Natural killer cell (primary cell): ENCODE data around the gene KNCN. TPM values are rescaled to one million over a fixed set of nuclear protein-coding genes. Genes with fewer than 3 reads are reported as not detected.

Experiments
- ATAC-seq, 3 donors: fragments of 150-1000 bp in 2 of 3; fragments of 200-7000 bp in 1 of 3; cut with Tn5 transposase; 1 replicate in 1 of 3; 2 replicates in 2 of 3; pipeline ENCODE4 v1.10.0; 2021; ENCODE audit warnings: mild to moderate bottlenecking in 2 of 3, moderate library complexity in 2 of 3
- DNase-seq, 2 donors: peaks; one replicate each; pipeline versions ENCODE4 v3.0.0 to v3.0.0-alpha.2; 2013 to 2021; ENCODE audit warnings: mixed read lengths in 1 of 2
- H3K27ac ChIP-seq: one replicate; pipeline ENCODE4 v1.5.1; 2013; ENCODE audit warnings: mild to moderate bottlenecking, low read length
- H3K27me3 ChIP-seq: one replicate; pipeline ENCODE4 v1.6.1; 2013; ENCODE audit warnings: low read length; ENCODE audit not compliant: control insufficient read depth, insufficient read depth
- H3K36me3 ChIP-seq: one replicate; pipeline ENCODE4 v1.6.1; 2013; ENCODE audit warnings: low read length; ENCODE audit not compliant: control insufficient read depth, insufficient read depth
- H3K4me1 ChIP-seq: one replicate; pipeline ENCODE4 v1.6.1; 2013; ENCODE audit warnings: low read length; ENCODE audit not compliant: control insufficient read depth, insufficient read depth
- H3K4me3 ChIP-seq: one replicate; pipeline ENCODE4 v1.5.1; 2013; ENCODE audit warnings: low read length
- H3K9me3 ChIP-seq: one replicate; pipeline ENCODE4 v1.6.1; 2013; ENCODE audit warnings: low read length; ENCODE audit not compliant: control insufficient read depth, insufficient read depth
- H3K27ac Mint-ChIP-seq, 2 donors: one replicate each; pipeline ENCODE4 v1.8.0; 2022; ENCODE audit warnings: mild to moderate bottlenecking in 2 of 2, mixed read lengths in 2 of 2, moderate library complexity in 1 of 2
- H3K27me3 Mint-ChIP-seq, 2 donors: one replicate each; pipeline ENCODE4 v1.8.0; 2022; ENCODE audit warnings: low read depth in 2 of 2, mixed read lengths in 2 of 2
- H3K36me3 Mint-ChIP-seq: one replicate; pipeline ENCODE4 v1.8.0; 2022; ENCODE audit warnings: mixed read lengths
- H3K4me1 Mint-ChIP-seq, 2 donors: one replicate each; pipeline ENCODE4 v1.8.0; 2022; ENCODE audit warnings: mixed read lengths in 2 of 2
- H3K4me3 Mint-ChIP-seq: one replicate; pipeline ENCODE4 v1.8.0; 2022; ENCODE audit warnings: mild to moderate bottlenecking, moderate library complexity, mixed read lengths
- H3K9me3 Mint-ChIP-seq, 2 donors: one replicate each; pipeline ENCODE4 v1.8.0; 2022; ENCODE audit warnings: mixed read lengths in 2 of 2
- WGBS: methylation state at CpG from one replicate; pipeline ENCODE4 v1.1.7; 2013; ENCODE audit warnings: missing lambda C conversion rate; ENCODE audit not compliant: insufficient coverage; 5-methylcytosine and 5-hydroxymethylcytosine counted together
- intact Hi-C: fragments of 100-400 bp; cut with micrococcal nuclease; formaldehyde crosslinking; loops from one replicate; pipeline ENCODE4 v1.14.2; 2022
- total RNA-seq, 4 donors: library from RNA; stranded (reverse); fragments of 120-200 nt in 1 of 4; gene quantifications; one replicate each; pipeline versions ENCODE4 v1.2.3 to v1.2.4, GENCODE V29; 2013 to 2022
- TF ChIP-seq, protein P1 (sequence below): fragments of 200-600 bp; IDR thresholded peaks from one replicate; pipeline ENCODE4 v1.8.0; 2022; ENCODE audit warnings: antibody characterized with exemption

The KNCN gene
- total RNA-seq, 3 donors from 2014 or later (not counting 1 experiment from before 2014, with no cell fraction given) = 0.20 TPM; not detected in 2

DNA sequence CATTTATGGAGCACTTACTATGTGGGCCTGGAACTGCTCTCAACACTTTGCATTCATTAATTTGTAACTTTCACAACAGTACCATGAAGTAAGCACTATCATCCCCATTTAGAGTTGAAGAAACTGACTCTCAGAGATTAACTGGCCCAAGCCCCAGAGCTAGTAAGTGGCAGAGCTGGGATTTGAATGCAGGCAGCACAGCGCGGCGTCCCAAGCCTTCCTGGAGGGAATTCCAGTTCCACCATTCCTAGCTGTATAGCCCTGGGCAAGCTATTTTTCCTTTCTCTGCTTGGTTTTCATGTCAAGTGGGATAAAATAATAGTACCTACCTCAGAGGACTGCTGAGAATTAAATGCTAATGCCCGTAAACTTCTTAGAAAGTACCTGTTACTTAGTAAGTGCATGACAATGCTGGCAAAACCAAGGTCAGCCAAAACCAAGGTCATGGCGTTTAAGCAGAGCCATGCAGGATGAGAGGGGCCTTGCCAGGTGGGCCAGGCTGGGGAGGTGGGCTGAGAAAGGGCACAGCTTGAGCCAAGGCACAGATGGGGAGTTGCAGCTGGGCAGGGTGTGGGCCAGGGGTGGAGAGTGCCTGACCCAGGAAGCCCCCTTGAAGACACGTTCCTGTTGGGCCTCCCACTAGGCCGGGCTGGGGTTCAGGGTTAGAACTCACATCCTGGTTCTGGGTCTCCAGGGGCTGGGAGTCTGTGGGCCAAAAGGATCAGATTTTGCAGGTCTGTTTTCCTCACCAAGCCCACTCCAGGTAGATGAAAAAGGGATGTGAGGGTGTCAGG lies 4.6 kb upstream of the KNCN start:
- H3K4me1 ChIP-seq = no peaks in the 10 kb centered on the region
- peaks cover 14% of the 10 kb centered on the region for H3K36me3 ChIP-seq
- 96% methylated on average over 7 of the region's 7 CpGs for WGBS
- no peak overlapping the region for H3K27ac ChIP-seq
- H3K4me3 ChIP-seq = no peak overlapping the region
- no peaks in the 10 kb centered on the region for H3K9me3 Mint-ChIP-seq
- intact Hi-C loops = no loop called here
- H3K4me3 Mint-ChIP-seq = no peak overlapping the region
- no peaks in the 10 kb centered on the region for H3K9me3 ChIP-seq
- ATAC-seq = no peak
- TF ChIP-seq, protein P1, sequence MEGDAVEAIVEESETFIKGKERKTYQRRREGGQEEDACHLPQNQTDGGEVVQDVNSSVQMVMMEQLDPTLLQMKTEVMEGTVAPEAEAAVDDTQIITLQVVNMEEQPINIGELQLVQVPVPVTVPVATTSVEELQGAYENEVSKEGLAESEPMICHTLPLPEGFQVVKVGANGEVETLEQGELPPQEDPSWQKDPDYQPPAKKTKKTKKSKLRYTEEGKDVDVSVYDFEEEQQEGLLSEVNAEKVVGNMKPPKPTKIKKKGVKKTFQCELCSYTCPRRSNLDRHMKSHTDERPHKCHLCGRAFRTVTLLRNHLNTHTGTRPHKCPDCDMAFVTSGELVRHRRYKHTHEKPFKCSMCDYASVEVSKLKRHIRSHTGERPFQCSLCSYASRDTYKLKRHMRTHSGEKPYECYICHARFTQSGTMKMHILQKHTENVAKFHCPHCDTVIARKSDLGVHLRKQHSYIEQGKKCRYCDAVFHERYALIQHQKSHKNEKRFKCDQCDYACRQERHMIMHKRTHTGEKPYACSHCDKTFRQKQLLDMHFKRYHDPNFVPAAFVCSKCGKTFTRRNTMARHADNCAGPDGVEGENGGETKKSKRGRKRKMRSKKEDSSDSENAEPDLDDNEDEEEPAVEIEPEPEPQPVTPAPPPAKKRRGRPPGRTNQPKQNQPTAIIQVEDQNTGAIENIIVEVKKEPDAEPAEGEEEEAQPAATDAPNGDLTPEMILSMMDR = no peak
- H3K27ac Mint-ChIP-seq = no peak overlapping the region
- H3K27me3 ChIP-seq = no peaks in the 10 kb centered on the region
- no peaks in the 10 kb centered on the region for H3K4me1 Mint-ChIP-seq
- no peaks in the 10 kb centered on the region for H3K27me3 Mint-ChIP-seq
- peaks cover 7% of the 10 kb centered on the region for H3K36me3 Mint-ChIP-seq
- no peak for DNase-seq

DNA sequence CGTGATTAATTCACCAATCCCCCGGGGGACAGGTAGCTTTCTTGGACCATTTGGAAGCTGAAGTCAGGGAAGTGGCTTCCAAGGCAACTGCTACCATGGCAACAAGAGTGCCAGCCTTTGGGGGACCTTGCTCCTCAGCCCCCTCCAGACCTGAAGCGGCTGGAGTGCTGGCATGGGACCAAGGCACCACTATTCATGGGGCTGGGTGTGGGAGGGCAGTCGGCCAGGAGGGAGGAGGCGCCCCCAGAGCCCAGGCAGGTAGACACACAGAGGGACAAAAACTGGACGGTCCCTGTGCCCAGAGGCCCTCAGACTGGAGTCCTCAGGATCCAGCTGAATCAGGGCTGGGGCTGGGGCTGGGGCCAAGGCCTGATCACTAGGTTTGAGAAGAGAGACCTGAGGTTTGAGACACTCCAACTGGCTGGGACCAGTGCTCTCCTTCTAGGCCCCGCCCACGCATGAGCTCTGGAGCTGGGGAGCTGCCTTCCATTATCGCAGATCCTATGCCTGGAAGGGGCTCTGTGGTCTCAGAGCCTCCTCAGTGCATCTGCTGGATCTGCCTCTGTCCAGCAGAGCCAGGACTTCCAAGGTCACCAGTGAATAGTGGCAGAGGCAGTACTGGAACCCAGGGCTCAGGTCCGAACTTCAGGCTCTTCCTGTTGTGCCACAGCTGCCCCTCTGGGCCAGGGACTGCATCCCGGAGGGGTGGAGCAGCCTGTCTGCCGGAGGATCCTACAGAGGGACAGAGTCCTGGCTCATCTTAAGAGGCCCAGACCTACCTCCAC lies 3.3 kb upstream of the KNCN start:
- no peak overlapping the region for H3K4me3 ChIP-seq
- ATAC-seq = no peak
- H3K27ac ChIP-seq = no peak overlapping the region
- no peak overlapping the region for H3K27ac Mint-ChIP-seq
- WGBS = 93% methylated on average over 12 of the region's 12 CpGs
- H3K36me3 ChIP-seq = peaks cover 3% of the 10 kb centered on the region
- H3K9me3 ChIP-seq = no peaks in the 10 kb centered on the region
- H3K4me1 Mint-ChIP-seq = peaks cover 3 to 4% of the 10 kb centered on the region in 2 donors
- no peaks in the 10 kb centered on the region for H3K9me3 Mint-ChIP-seq
- H3K4me1 ChIP-seq = peaks cover 10% of the 10 kb centered on the region
- H3K36me3 Mint-ChIP-seq = peaks cover 7% of the 10 kb centered on the region
- TF ChIP-seq, protein P1 = no peak
- no peak overlapping the region for H3K4me3 Mint-ChIP-seq
- H3K27me3 Mint-ChIP-seq = peaks cover 0 to 2% of the 10 kb centered on the region in 2 donors
- DNase-seq = no peak
- no peaks in the 10 kb centered on the region for H3K27me3 ChIP-seq
- intact Hi-C loops = no loop called here

DNA sequence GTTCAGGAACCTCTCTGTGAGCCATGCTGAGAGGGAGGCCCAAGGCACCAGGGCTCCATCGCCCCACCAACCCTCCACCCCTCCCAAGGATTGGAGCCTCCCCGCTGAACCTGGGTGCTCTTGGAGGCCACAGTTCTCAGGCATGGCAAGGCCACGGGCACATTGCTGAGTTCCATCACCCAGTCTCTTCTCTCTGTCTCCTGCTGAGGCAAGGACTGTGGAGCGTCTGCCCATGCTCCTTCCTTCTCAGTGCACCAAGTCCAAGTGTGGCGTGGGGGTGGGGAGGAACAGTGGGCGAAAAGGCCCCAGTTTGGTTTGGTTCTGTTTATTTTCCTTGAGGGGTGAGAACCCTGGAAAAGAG lies 2.8 kb upstream of the KNCN start:
- WGBS = 98% methylated on average over 6 of the region's 6 CpGs
- Mint-ChIP-seq H3K9me3 (no peaks in the 10 kb centered on the region), H3K27ac (no peak overlapping the region), H3K36me3 (peaks cover 7% of the 10 kb centered on the region), H3K4me3 (no peak overlapping the region), H3K4me1 (peaks cover 9 to 10% of the 10 kb centered on the region in 2 donors), H3K27me3 (peaks cover 0 to 8% of the 10 kb centered on the region in 2 donors)
- H3K4me1 ChIP-seq = peaks cover 16% of the 10 kb centered on the region
- intact Hi-C loops = no loop called here
- ATAC-seq (no peak), DNase-seq (no peak)
- no peaks in the 10 kb centered on the region for H3K9me3 ChIP-seq
- H3K36me3 ChIP-seq = peaks cover 3% of the 10 kb centered on the region
- no peaks in the 10 kb centered on the region for H3K27me3 ChIP-seq
- H3K27ac ChIP-seq = no peak overlapping the region
- TF ChIP-seq, protein P1 = no peak
- no peak overlapping the region for H3K4me3 ChIP-seq
